CD8-positive, alpha-beta memory T cell (primary cell): ENCODE measurements around the gene C1QTNF9. TPM values are rescaled to one million over a fixed set of nuclear protein-coding genes. Genes with fewer than 3 reads are reported as not detected.
A peak's percentile ranks its signal among the peaks of the same experiment; 100 is the strongest.

ENCODE experiments used
- CTCF ChIA-PET: fragments of 350-600 bp; sonication (Branson Sonifier 250); formaldehyde crosslinking; loops from one replicate; lab custom pipeline; 2021; ENCODE audit warnings: antibody characterized with exemption; lab: Charles Lee
- POLR2A ChIA-PET: fragments of 350-600 bp; sonication (Branson Sonifier 250); formaldehyde crosslinking; loops from one replicate; lab custom pipeline; 2021; ENCODE audit warnings: antibody characterized with exemption; lab: Charles Lee
- DNase-seq, 5 donors: peaks; one replicate each; pipeline versions ENCODE4 v3.0.0 to v3.0.0-alpha.2; 2020 to 2022; ENCODE audit warnings: mixed read lengths in 1 of 5
- H3K27ac ChIP-seq: one replicate; pipeline ENCODE4 v1.7.0; 2013; ENCODE audit warnings: low read depth, mild to moderate bottlenecking, low read length, moderate library complexity
- H3K27me3 ChIP-seq: 2 replicates; pipeline ENCODE4 v1.7.0; 2013; ENCODE audit warnings: low read length, mild to moderate bottlenecking; ENCODE audit not compliant: insufficient read depth, poor library complexity, severe bottlenecking
- H3K36me3 ChIP-seq: 2 replicates; pipeline ENCODE4 v1.7.0; 2013; ENCODE audit warnings: mild to moderate bottlenecking, low read length, moderate library complexity; ENCODE audit not compliant: insufficient read depth
- H3K4me1 ChIP-seq: 2 replicates; pipeline ENCODE4 v1.7.0; 2013; ENCODE audit warnings: mild to moderate bottlenecking, low read length, moderate library complexity; ENCODE audit not compliant: insufficient read depth
- H3K4me3 ChIP-seq: 2 replicates; pipeline ENCODE4 v1.7.0; 2013; ENCODE audit warnings: mild to moderate bottlenecking, low read length
- H3K9me3 ChIP-seq: 2 replicates; pipeline ENCODE4 v1.7.0; 2013; ENCODE audit warnings: mild to moderate bottlenecking, low read length
- H3K27ac Mint-ChIP-seq, 8 donors: one replicate each; pipeline ENCODE4 v1.8.0; 2020 to 2021; ENCODE audit warnings: mixed read lengths in 8 of 8, mild to moderate bottlenecking in 6 of 8, inconsistent platforms in 3 of 8, moderate library complexity in 3 of 8
- H3K27me3 Mint-ChIP-seq, 2 donors: one replicate each; pipeline ENCODE4 v1.8.0; 2020 to 2021; ENCODE audit warnings: mixed read lengths in 2 of 2, mild to moderate bottlenecking in 1 of 2, moderate library complexity in 1 of 2
- H3K36me3 Mint-ChIP-seq, 3 donors: one replicate each; pipeline ENCODE4 v1.8.0; 2020 to 2021; ENCODE audit warnings: mixed read lengths in 3 of 3, inconsistent platforms in 1 of 3, mild to moderate bottlenecking in 1 of 3
- H3K4me1 Mint-ChIP-seq, 3 donors: one replicate each; pipeline ENCODE4 v1.8.0; 2020 to 2021; ENCODE audit warnings: mixed read lengths in 3 of 3, inconsistent platforms in 1 of 3, mild to moderate bottlenecking in 1 of 3
- H3K4me3 Mint-ChIP-seq, 7 donors: one replicate each; pipeline ENCODE4 v1.8.0; 2020 to 2021; ENCODE audit warnings: mixed read lengths in 7 of 7, mild to moderate bottlenecking in 6 of 7, moderate library complexity in 4 of 7, inconsistent platforms in 2 of 7
- H3K9me3 Mint-ChIP-seq, 5 donors: one replicate each; pipeline ENCODE4 v1.8.0; 2020 to 2022; ENCODE audit warnings: mixed read lengths in 5 of 5, mild to moderate bottlenecking in 3 of 5, moderate library complexity in 2 of 5, inconsistent platforms in 1 of 5
- polyA plus RNA-seq: library from polyadenylated mRNA; unstranded; fragments of 300-500 nt; fragmentation: Illumina TruSeq; gene quantifications from one replicate; pipeline ENCODE4 v1.2.3, GENCODE V29; 2021
- total RNA-seq, 2 experiments: library from RNA; stranded (reverse); gene quantifications; one replicate each; pipeline ENCODE4 v1.2.3, GENCODE V29; 2021

C1QTNF9 gene
- total and polyA plus RNA-seq, 3 experiments from 2014 or later = not detected

DNA sequence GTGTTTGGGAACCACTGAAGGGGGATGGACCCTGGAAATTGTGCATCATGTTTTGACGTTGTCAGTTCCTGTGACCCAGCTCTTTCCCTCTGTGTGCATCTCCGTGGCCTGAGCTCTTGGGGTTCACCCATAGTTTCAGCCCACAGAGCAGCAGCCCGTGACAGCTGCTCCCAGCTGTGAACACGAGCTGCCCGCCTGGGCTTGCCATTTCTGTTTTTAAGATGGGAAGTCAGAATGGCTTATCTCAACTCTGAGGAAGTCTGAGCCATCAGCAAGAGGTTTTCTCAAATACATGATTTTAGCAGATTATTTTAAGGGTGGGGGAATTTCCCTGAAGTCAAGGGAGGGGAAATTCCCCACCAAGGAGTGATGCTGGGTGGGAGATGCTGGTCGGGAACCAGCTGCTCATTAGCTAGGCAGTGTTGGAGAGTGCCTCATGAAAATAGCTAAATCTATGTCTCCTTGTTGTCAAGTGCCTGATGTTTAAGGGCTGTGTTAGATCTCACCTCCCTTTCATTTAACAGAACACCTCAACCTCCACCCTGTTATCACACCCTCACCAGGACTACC lies 34.8 kb upstream of the C1QTNF9 start:
- peaks cover 92% of the 10 kb centered on the region for H3K4me1 ChIP-seq
- H3K27me3 ChIP-seq = no peaks in the 10 kb centered on the region
- H3K4me3 ChIP-seq = no peak overlapping the region
- peak overlapping the region; percentile 63 for H3K27ac ChIP-seq
- ChIA-PET POLR2A (interaction anchor here (0.6 to 13.1 kb wide), 5 partner anchors 9 to 39 kb away, joined by 3 to 221 read pairs (median 3); no protein-coding TSS in a partner anchor), CTCF (interaction anchor here (0.8 to 7.3 kb wide), 5 partner anchors 10 to 46 kb away, joined by 3 to 91 read pairs (median 6); no protein-coding TSS in a partner anchor)
- H3K36me3 ChIP-seq = no peaks in the 10 kb centered on the region
- H3K4me1 Mint-ChIP-seq = peaks cover 90 to 99% (median 93%) of the 10 kb centered on the region in 3 donors
- peaks cover 0 to 6% of the 10 kb centered on the region in 2 donors for H3K27me3 Mint-ChIP-seq
- no peaks in the 10 kb centered on the region for H3K9me3 ChIP-seq
- peak overlapping the region; percentile 34 to 82 (median 74) for H3K4me3 Mint-ChIP-seq
- peaks cover 0 to 44% (median 15%) of the 10 kb centered on the region in 3 donors for H3K36me3 Mint-ChIP-seq
- H3K27ac Mint-ChIP-seq = peak overlapping the region; percentile 84 to 99 (median 98)
- H3K9me3 Mint-ChIP-seq = peaks cover 0 to 4% (median 2%) of the 10 kb centered on the region in 5 donors
- DNase-seq = peak; percentile 53 to 73 (median 61)

DNA sequence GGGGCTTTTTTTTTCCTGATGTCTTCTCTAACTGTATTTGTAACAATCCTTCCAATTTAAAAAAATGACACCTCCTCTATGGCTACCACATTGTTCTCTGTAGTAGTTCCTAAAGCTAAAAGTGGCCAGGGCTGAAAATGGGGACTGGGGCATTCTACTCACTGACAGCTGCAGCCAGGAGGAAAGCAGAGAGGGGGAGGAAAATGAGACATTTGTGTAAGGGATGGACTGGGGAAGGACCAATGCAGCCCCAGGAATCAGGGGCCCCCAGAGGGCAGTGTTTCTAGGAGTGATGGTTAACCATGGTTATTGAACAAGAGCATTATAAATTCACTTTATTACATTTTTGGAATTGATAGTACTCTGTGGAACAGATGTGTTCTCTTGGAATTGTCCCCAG lies 34.3 kb upstream of the C1QTNF9 start:
- H3K4me1 ChIP-seq = peaks cover 92% of the 10 kb centered on the region
- H3K27ac ChIP-seq = peak overlapping the region; percentile 63
- H3K4me3 Mint-ChIP-seq = peak overlapping the region; percentile 34 to 82 (median 74)
- POLR2A ChIA-PET = interaction anchor here (1.0 to 13.1 kb wide), 2 partner anchors 14 to 20 kb away, joined by 3 to 221 read pairs; no protein-coding TSS in a partner anchor
- H3K27me3 Mint-ChIP-seq = peaks cover 0 to 6% of the 10 kb centered on the region in 2 donors
- peaks cover 0 to 46% (median 15%) of the 10 kb centered on the region in 3 donors for H3K36me3 Mint-ChIP-seq
- H3K27ac Mint-ChIP-seq = peak overlapping the region; percentile 84 to 99 (median 98)
- no peaks in the 10 kb centered on the region for H3K9me3 ChIP-seq
- no peaks in the 10 kb centered on the region for H3K27me3 ChIP-seq
- CTCF ChIA-PET = interaction anchor here (0.8 to 7.3 kb wide), 4 partner anchors 13 to 46 kb away, joined by 3 to 91 read pairs (median 4); no protein-coding TSS in a partner anchor
- H3K36me3 ChIP-seq = no peaks in the 10 kb centered on the region
- no peak overlapping the region for H3K4me3 ChIP-seq
- no peak for DNase-seq
- peaks cover 0 to 4% (median 2%) of the 10 kb centered on the region in 5 donors for H3K9me3 Mint-ChIP-seq
- peaks cover 90 to 100% (median 94%) of the 10 kb centered on the region in 3 donors for H3K4me1 Mint-ChIP-seq

DNA sequence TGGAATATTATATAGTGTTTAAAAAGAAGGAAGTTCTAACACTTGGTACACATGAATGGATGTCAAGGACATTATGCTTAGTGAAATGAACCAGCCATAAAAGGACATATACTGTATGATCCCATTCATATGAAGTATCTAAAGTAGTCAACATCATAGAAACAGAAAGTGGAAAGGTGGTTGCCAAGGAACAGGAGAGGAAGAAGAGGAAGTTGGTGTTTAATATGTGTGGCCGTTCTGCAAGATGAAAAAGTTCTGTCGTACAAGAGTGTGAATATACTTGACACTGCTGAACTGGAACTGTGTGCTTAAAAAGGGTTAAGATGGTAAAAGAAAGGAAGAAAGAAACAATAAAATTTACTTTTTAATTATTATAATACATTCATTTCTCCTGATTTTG lies 33.1 kb upstream of the C1QTNF9 start:
- Histone ChIP-seq H3K27ac (peak overlapping the region; percentile 15), H3K36me3 (no peaks in the 10 kb centered on the region), H3K27me3 (no peaks in the 10 kb centered on the region), H3K9me3 (no peaks in the 10 kb centered on the region), H3K4me3 (no peak overlapping the region), H3K4me1 (peaks cover 86% of the 10 kb centered on the region)
- no peaks in the 10 kb centered on the region for H3K9me3 Mint-ChIP-seq
- ChIA-PET POLR2A (interaction anchor here (13.1 kb wide), 1 partner anchor 22 kb away, joined by 221 read pairs; no protein-coding TSS in a partner anchor), CTCF (interaction anchor here (1.3 kb wide), 1 partner anchor 48 kb away, joined by 3 read pairs; no protein-coding TSS in a partner anchor)
- H3K27ac Mint-ChIP-seq = peak overlapping the region; percentile 57 to 99 (median 91)
- H3K4me1 Mint-ChIP-seq = peaks cover 88 to 100% (median 89%) of the 10 kb centered on the region in 3 donors
- peaks cover 0 to 54% (median 12%) of the 10 kb centered on the region in 3 donors for H3K36me3 Mint-ChIP-seq
- peak overlapping the region in 5 of 7 donors; percentile 20 to 62 (median 45) for H3K4me3 Mint-ChIP-seq
- no peaks in the 10 kb centered on the region for H3K27me3 Mint-ChIP-seq
- DNase-seq = peak in 2 of 5 donors; percentile 60 to 70

DNA sequence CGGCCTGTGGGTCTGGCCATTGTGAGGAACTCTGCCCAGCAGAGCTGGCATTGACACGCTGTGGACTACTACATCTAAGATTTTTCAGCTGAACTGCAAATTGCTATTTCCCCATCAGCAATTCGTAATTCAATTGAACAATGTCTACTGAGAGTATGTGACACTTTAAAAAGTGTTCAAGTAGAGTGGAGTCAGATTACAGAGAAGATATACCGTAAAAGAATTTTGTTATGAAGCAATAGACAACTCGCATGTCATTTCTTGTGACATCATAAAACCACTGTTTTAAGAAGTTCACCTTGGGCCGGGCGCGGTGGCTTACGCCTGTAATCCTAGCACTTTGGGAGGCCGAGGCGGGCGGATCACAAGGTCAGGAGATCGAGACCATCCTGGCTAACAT lies 32.5 kb upstream of the C1QTNF9 start:
- no peak overlapping the region for H3K27ac ChIP-seq
- no peak for DNase-seq
- no peaks in the 10 kb centered on the region for H3K9me3 ChIP-seq
- H3K9me3 Mint-ChIP-seq = no peaks in the 10 kb centered on the region
- ChIA-PET CTCF (interaction anchor here (1.3 kb wide), 1 partner anchor 48 kb away, joined by 3 read pairs; no protein-coding TSS in a partner anchor), POLR2A (no interaction called here)
- H3K36me3 ChIP-seq = no peaks in the 10 kb centered on the region
- peaks cover 81% of the 10 kb centered on the region for H3K4me1 ChIP-seq
- peaks cover 86 to 100% (median 86%) of the 10 kb centered on the region in 3 donors for H3K4me1 Mint-ChIP-seq
- H3K27ac Mint-ChIP-seq = peak overlapping the region; percentile 70 to 99 (median 92)
- H3K36me3 Mint-ChIP-seq = peaks cover 0 to 55% (median 14%) of the 10 kb centered on the region in 3 donors
- H3K27me3 ChIP-seq = no peaks in the 10 kb centered on the region
- H3K4me3 ChIP-seq = no peak overlapping the region
- H3K27me3 Mint-ChIP-seq = no peaks in the 10 kb centered on the region
- peak overlapping the region in 2 of 7 donors; percentile 8 to 52 for H3K4me3 Mint-ChIP-seq

DNA sequence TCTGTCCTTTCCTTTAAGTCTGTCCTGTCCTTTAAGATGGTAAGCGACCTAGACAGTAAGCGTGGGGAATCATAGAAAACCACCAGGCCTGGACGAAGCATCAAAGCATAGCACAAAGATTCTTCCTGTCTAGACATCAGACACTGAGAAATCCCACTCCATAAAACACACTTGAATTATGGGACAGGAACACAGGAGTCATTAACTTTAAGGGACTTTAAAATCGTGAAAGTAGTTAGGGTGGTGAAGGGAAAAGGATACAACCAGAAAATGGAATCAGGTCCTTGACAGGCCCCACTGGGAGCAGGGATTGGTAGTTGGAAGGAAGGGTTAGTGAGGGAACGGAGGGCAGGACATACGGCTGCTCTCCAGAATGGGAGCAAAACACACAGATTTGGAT lies 31.6 kb upstream of the C1QTNF9 start:
- Mint-ChIP-seq H3K36me3 (peaks cover 0 to 60% (median 13%) of the 10 kb centered on the region in 3 donors), H3K9me3 (no peaks in the 10 kb centered on the region)

DNA sequence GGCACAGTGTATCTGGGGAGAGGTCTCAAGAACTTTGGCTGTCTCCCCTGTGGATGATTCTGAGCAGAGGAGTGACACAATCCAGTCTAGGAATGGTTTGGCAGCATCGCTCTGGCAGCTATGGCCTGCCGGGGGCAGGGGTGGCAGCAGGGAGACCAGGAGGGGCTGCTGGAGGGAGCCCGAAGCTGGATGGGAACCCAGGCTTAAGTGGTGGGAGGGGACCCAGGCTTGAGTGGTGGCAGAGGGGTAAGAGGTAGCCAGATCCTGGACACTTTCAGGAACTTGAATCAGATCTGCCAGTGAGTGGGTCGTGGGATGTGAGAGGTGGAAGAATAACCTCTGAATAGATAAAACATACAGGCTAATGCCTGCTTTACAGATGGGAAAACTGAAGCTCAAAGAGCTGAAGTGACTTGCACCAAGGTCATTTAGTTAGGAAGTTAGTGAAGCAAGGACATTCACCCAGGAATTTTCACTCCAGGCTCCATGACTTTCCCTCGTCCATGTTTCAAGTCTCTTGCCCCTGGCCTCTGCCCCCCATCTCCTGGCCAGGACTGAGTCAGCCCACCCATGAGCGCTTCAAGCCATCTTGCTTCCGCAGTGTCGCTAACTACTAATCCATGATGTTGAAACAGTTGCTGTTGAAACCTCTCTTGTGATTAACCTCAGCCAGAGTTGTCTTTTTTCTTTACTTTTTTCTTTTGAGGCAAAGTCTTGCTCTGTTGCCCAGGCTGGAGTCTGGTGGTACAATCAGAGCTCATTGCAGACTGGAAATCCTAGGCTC lies 29.9 kb upstream of the C1QTNF9 start:
- peak overlapping the region; percentile 64 to 97 (median 80) for H3K27ac Mint-ChIP-seq

More for the DNA sequence above, 31.6 kb upstream of the C1QTNF9 start:
- H3K9me3 ChIP-seq = no peaks in the 10 kb centered on the region
- CTCF ChIA-PET = interaction anchor here (0.8 to 1.2 kb wide), 3 partner anchors 12 to 26 kb away, joined by 3 to 4 read pairs (median 4); no protein-coding TSS in a partner anchor
- no peaks in the 10 kb centered on the region for H3K27me3 Mint-ChIP-seq
- no peak overlapping the region for H3K4me3 ChIP-seq
- POLR2A ChIA-PET = interaction anchor here (1.4 kb wide), 1 partner anchor 11 kb away, joined by 5 read pairs; no protein-coding TSS in a partner anchor
- H3K27ac Mint-ChIP-seq = peak overlapping the region; percentile 61 to 96 (median 86)
- no peak overlapping the region for H3K27ac ChIP-seq
- peaks cover 7% of the 10 kb centered on the region for H3K36me3 ChIP-seq
- H3K4me1 Mint-ChIP-seq = peaks cover 86 to 100% (median 88%) of the 10 kb centered on the region in 3 donors
- peak overlapping the region in 4 of 7 donors; percentile 5 to 74 (median 36) for H3K4me3 Mint-ChIP-seq
- peaks cover 72% of the 10 kb centered on the region for H3K4me1 ChIP-seq
- H3K27me3 ChIP-seq = no peaks in the 10 kb centered on the region
- no peak for DNase-seq

DNA sequence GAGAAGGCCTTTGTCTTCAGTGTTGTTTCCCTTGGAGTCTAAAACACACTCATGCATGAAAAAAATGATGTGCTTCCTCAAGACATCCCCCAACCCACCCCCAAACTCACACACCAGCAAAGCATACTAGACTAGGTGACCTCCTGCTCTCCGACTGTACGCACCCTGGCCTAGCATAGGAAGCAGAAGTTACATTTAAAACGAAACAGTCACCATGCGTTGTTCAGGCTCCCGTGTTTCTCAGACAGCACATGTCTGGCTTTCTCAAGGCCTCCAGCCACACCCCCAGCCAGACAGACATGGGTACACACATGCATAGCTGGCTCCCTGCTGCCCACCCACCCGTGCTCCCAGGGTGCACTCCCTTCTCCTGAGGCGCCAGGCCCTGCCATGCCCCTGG lies 28.7 kb upstream of the C1QTNF9 start:
- H3K4me3 Mint-ChIP-seq = no peak overlapping the region
- H3K4me1 Mint-ChIP-seq = peaks cover 61 to 88% (median 71%) of the 10 kb centered on the region in 3 donors
- CTCF ChIA-PET = interaction anchor here (2.0 kb wide), 1 partner anchor 12 kb away, joined by 6 read pairs; no protein-coding TSS in a partner anchor
- H3K36me3 ChIP-seq = peaks cover 22% of the 10 kb centered on the region
- no peak overlapping the region for H3K27ac ChIP-seq
- no peak overlapping the region for H3K4me3 ChIP-seq
- POLR2A ChIA-PET = no interaction called here
- H3K36me3 Mint-ChIP-seq = peaks cover 3 to 80% (median 23%) of the 10 kb centered on the region in 3 donors
- H3K27me3 ChIP-seq = no peaks in the 10 kb centered on the region
- peak overlapping the region; percentile 64 to 85 (median 80) for H3K27ac Mint-ChIP-seq
- H3K4me1 ChIP-seq = peaks cover 42% of the 10 kb centered on the region
- DNase-seq = no peak
- no peaks in the 10 kb centered on the region for H3K9me3 ChIP-seq
- H3K27me3 Mint-ChIP-seq = no peaks in the 10 kb centered on the region
- no peaks in the 10 kb centered on the region for H3K9me3 Mint-ChIP-seq

More for the DNA sequence above, 29.9 kb upstream of the C1QTNF9 start:
- H3K36me3 Mint-ChIP-seq = peaks cover under 1 to 72% (median 20%) of the 10 kb centered on the region in 3 donors
- Histone ChIP-seq H3K36me3 (peaks cover 19% of the 10 kb centered on the region), H3K4me3 (no peak overlapping the region), H3K27me3 (no peaks in the 10 kb centered on the region), H3K9me3 (no peaks in the 10 kb centered on the region), H3K27ac (no peak overlapping the region), H3K4me1 (peaks cover 54% of the 10 kb centered on the region)
- POLR2A ChIA-PET = no interaction called here
- DNase-seq = no peak
- H3K4me3 Mint-ChIP-seq = peak overlapping the region in 6 of 7 donors; percentile 4 to 79 (median 28)
- H3K4me1 Mint-ChIP-seq = peaks cover 73 to 97% (median 77%) of the 10 kb centered on the region in 3 donors
- CTCF ChIA-PET = interaction anchor here (0.5 to 2.1 kb wide), 3 partner anchors 9 to 14 kb away, joined by 3 to 6 read pairs (median 6); no protein-coding TSS in a partner anchor
- H3K27me3 Mint-ChIP-seq = no peaks in the 10 kb centered on the region
- no peaks in the 10 kb centered on the region for H3K9me3 Mint-ChIP-seq
